Measurements from ENCODE around the gene PIGK. TPM values are rescaled to one million over a fixed set of nuclear protein-coding genes. Genes with fewer than 3 reads are reported as not detected.

PIGK gene
- total and polyA plus RNA-seq, 2 donors (not counting 1 experiment from before 2014, with no cell fraction given) = 3.1 to 14.9 TPM

DNA sequence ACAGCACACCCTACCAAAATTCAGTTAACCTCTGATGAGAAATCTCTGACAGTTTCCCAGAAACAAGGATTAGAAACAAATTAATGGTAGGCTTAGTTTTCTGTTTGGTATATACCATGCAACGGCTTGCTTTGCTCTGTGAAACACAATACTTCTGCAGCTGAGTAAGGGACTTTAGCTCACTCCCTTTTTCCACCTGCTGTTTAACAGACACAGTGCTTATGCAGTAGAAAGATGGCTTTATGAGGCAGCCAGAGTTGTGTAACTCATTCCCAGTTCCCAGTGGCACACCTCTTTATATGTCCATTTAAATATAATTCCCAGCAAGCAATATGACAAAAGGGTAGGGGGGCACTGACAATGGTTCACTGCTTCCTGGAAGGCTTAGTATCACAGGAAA lies 124.0 kb downstream of the PIGK start:
- Mint-ChIP-seq H3K4me3 (no peak overlapping the region), H3K27me3 (no peaks in the 10 kb centered on the region), H3K4me1 (no peaks in the 10 kb centered on the region), H3K27ac (no peak overlapping the region), H3K9me3 (ENCODE audit: insufficient read depth) (peaks cover 8% of the 10 kb centered on the region)
- no peak overlapping the region for H3K4me3 ChIP-seq (ENCODE audit: control extremely low read depth in 1 of 5, extremely low read depth in 1 of 5, insufficient read depth in 1 of 5, low read depth in 2 of 5, low read length in 4 of 5)
- CTCF ChIA-PET = no interaction called here
- no peak overlapping the region for H3K27ac ChIP-seq (ENCODE audit: low read length in 2 of 2)
- DNase-seq (no peak), ATAC-seq (ENCODE audit: low read depth) (no peak)
- POLR2A ChIA-PET = no interaction called here
- no peaks in the 10 kb centered on the region for H3K4me1 ChIP-seq (ENCODE audit: control insufficient read depth in 2 of 2, insufficient read depth in 2 of 2, low read length in 2 of 2)
- H2AFZ ChIP-seq (ENCODE audit: insufficient read depth, low read depth, low read length, poor library complexity, severe bottlenecking) = no peak overlapping the region
- intact Hi-C loops (cut with micrococcal nuclease) = no loop called here
- no peak overlapping the region for H3K9ac ChIP-seq (ENCODE audit: low read length)
- TF ChIP-seq, protein P1, sequence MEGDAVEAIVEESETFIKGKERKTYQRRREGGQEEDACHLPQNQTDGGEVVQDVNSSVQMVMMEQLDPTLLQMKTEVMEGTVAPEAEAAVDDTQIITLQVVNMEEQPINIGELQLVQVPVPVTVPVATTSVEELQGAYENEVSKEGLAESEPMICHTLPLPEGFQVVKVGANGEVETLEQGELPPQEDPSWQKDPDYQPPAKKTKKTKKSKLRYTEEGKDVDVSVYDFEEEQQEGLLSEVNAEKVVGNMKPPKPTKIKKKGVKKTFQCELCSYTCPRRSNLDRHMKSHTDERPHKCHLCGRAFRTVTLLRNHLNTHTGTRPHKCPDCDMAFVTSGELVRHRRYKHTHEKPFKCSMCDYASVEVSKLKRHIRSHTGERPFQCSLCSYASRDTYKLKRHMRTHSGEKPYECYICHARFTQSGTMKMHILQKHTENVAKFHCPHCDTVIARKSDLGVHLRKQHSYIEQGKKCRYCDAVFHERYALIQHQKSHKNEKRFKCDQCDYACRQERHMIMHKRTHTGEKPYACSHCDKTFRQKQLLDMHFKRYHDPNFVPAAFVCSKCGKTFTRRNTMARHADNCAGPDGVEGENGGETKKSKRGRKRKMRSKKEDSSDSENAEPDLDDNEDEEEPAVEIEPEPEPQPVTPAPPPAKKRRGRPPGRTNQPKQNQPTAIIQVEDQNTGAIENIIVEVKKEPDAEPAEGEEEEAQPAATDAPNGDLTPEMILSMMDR (IDR thresholded peaks at IDR 0.05) = no peak
- no peak for TF ChIP-seq EZH2 (IDR thresholded peaks at IDR 0.05; ENCODE audit: borderline replicate concordance, insufficient read depth, low read depth, low read length, poor library complexity, severe bottlenecking)
- H3K4me2 ChIP-seq (replicated peaks; ENCODE audit: low read depth, low read length, poor library complexity, severe bottlenecking) = no peak overlapping the region
- peaks cover 0 to 2% (median 0%) of the 10 kb centered on the region in 3 donors for H3K9me3 ChIP-seq (ENCODE audit: control extremely low read depth in 1 of 3, control insufficient read depth in 2 of 3, insufficient read depth in 1 of 3, low read length in 2 of 3)
- no peaks in the 10 kb centered on the region for H4K20me1 ChIP-seq (ENCODE audit: control insufficient read depth, insufficient read depth, low read length, poor library complexity, severe bottlenecking)
- no peaks in the 10 kb centered on the region for H3K36me3 ChIP-seq (replicated peaks in 1 of 2; ENCODE audit: control extremely low read depth in 1 of 2, control insufficient read depth in 1 of 2, extremely low read depth in 1 of 2, insufficient read depth in 2 of 2, low read length in 1 of 2)
- H3K79me2 ChIP-seq (ENCODE audit: control insufficient read depth, insufficient read depth, low read length) = no peaks in the 10 kb centered on the region
- no peaks in the 10 kb centered on the region for H3K27me3 ChIP-seq (replicated peaks in 1 of 4; ENCODE audit: control extremely low read depth in 1 of 4, control insufficient read depth in 3 of 4, insufficient read depth in 4 of 4, low read length in 3 of 4)
- no CpG with 5 or more reads among the region's 1 CpG for WGBS (ENCODE audit: insufficient coverage)

DNA sequence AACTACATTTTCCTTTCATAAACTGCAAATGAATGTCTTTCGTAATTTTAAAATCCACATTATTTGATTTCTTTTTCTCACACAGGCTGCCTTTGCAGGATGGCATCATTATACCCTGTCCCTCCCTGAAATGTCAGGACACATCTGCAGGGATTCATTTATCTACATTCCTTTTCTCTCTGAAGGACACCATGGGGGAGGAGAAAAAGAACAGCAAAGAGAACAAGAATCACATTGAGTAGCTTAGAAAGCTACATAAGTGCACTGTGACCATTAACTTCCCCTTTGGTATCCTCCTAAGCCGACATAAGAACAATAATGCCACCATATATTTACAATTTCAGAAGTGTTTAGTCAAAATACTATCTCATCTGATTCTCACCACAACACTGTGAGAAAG lies 129.5 kb downstream of the PIGK start:
- Histone ChIP-seq H3K4me3 (ENCODE audit: control extremely low read depth in 1 of 5, extremely low read depth in 1 of 5, insufficient read depth in 1 of 5, low read depth in 2 of 5, low read length in 4 of 5) (no peak overlapping the region), H4K20me1 (ENCODE audit: control insufficient read depth, insufficient read depth, low read length, poor library complexity, severe bottlenecking) (no peaks in the 10 kb centered on the region), H3K27ac (ENCODE audit: low read length in 2 of 2) (no peak overlapping the region), H3K36me3 (replicated peaks in 1 of 2; ENCODE audit: control extremely low read depth in 1 of 2, control insufficient read depth in 1 of 2, extremely low read depth in 1 of 2, insufficient read depth in 2 of 2, low read length in 1 of 2) (no peaks in the 10 kb centered on the region), H3K4me1 (ENCODE audit: control insufficient read depth in 2 of 2, insufficient read depth in 2 of 2, low read length in 2 of 2) (no peaks in the 10 kb centered on the region), H3K9me3 (ENCODE audit: control extremely low read depth in 1 of 3, control insufficient read depth in 2 of 3, insufficient read depth in 1 of 3, low read length in 2 of 3) (no peaks in the 10 kb centered on the region), H3K9ac (ENCODE audit: low read length) (no peak overlapping the region), H3K27me3 (replicated peaks in 1 of 4; ENCODE audit: control extremely low read depth in 1 of 4, control insufficient read depth in 3 of 4, insufficient read depth in 4 of 4, low read length in 3 of 4) (no peaks in the 10 kb centered on the region), H3K4me2 (replicated peaks; ENCODE audit: low read depth, low read length, poor library complexity, severe bottlenecking) (no peak overlapping the region), H2AFZ (ENCODE audit: insufficient read depth, low read depth, low read length, poor library complexity, severe bottlenecking) (no peak overlapping the region), H3K79me2 (ENCODE audit: control insufficient read depth, insufficient read depth, low read length) (no peaks in the 10 kb centered on the region)
- Mint-ChIP-seq H3K4me3 (no peak overlapping the region), H3K27ac (no peak overlapping the region), H3K9me3 (ENCODE audit: insufficient read depth) (no peaks in the 10 kb centered on the region), H3K27me3 (no peaks in the 10 kb centered on the region), H3K4me1 (no peaks in the 10 kb centered on the region)
- DNase-seq (no peak), ATAC-seq (ENCODE audit: low read depth) (no peak)
- TF ChIP-seq, protein P1 (IDR thresholded peaks at IDR 0.05) = no peak
- TF ChIP-seq EZH2 (IDR thresholded peaks at IDR 0.05; ENCODE audit: borderline replicate concordance, insufficient read depth, low read depth, low read length, poor library complexity, severe bottlenecking) = no peak
- ChIA-PET POLR2A (no interaction called here), CTCF (no interaction called here)
- intact Hi-C loops (cut with micrococcal nuclease) = no loop called here
- WGBS (ENCODE audit: insufficient coverage) = 0% methylated on average over 1 of the region's 2 CpGs

Data from B cell (primary cell).